Hematopoietic multipotent progenitor cell treated with erythropoietin and hydrocortisone succinate and interleukin-3 and kit ligand, for 17 days (in vitro differentiated cells): Measurements from ENCODE around the gene GFY.

Source experiments
- DNase-seq: peaks from one replicate; pipeline ENCODE4 v3.0.0-alpha.2; 2015; ENCODE audit warnings: low spot score

The GFY gene

GRCh38 chr19:49425178-49425577 is at the start of gene GFY:
Gene GFY (plus strand): TSS chr19:49425388. CDS start chr19:49426431, 1,043 bp downstream.
- no peak for DNase-seq

GRCh38 chr19:49378512-49378911 is 46.7 kb upstream of the GFY start:
- no peak for DNase-seq

- DNase-seq: no peak
Observed at GRCh38 chr19:49380391-49380790, 44.8 kb upstream of the GFY start.

- DNase-seq: no peak
Observed at GRCh38 chr19:49382639-49383038, 42.5 kb upstream of the GFY start.

- no peak for DNase-seq
Observed at GRCh38 chr19:49383599-49383998, 41.6 kb upstream of the GFY start.

GRCh38 chr19:49387936-49388372 is 37.2 kb upstream of the GFY start, which contains the start of gene KASH5:
Gene KASH5 (plus strand): TSS chr19:49388249. CDS start chr19:49390884, 2,635 bp downstream.
- peak; percentile 68 for DNase-seq

GRCh38 chr19:49389406-49389805 is 35.8 kb upstream of the GFY start:
- no peak for DNase-seq

GRCh38 chr19:49390131-49390928 is 34.9 kb upstream of the GFY start:
- no peak for DNase-seq

- DNase-seq: no peak
Observed at GRCh38 chr19:49390929-49391359, 34.2 kb upstream of the GFY start.

GRCh38 chr19:49391581-49392399 is 33.4 kb upstream of the GFY start:
- peak; percentile 76 for DNase-seq

- no peak for DNase-seq
Observed at GRCh38 chr19:49393881-49394280, 31.3 kb upstream of the GFY start.

- no peak for DNase-seq
Observed at GRCh38 chr19:49395581-49396407, 29.4 kb upstream of the GFY start.

- DNase-seq: no peak
Observed at GRCh38 chr19:49396738-49397505, 28.3 kb upstream of the GFY start.

GRCh38 chr19:49398001-49398615 is 27.1 kb upstream of the GFY start:
- no peak for DNase-seq

- DNase-seq: no peak
Observed at GRCh38 chr19:49398931-49399330, 26.3 kb upstream of the GFY start.

GRCh38 chr19:49400029-49400428 is 25.2 kb upstream of the GFY start:
- DNase-seq: no peak

- no peak for DNase-seq
Observed at GRCh38 chr19:49403404-49404187, 21.6 kb upstream of the GFY start.

GRCh38 chr19:49407079-49407478 is 18.1 kb upstream of the GFY start:
- DNase-seq: no peak

- no peak for DNase-seq
Observed at GRCh38 chr19:49407482-49408015, 17.6 kb upstream of the GFY start.
